ENCODE measurements around the gene MLH1. TPM values are rescaled to one million over a fixed set of nuclear protein-coding genes. Genes with fewer than 3 reads are reported as not detected.

Gene MLH1
- total RNA-seq, 1 experiment from 2014 or later, result 51.0 TPM

DNA sequence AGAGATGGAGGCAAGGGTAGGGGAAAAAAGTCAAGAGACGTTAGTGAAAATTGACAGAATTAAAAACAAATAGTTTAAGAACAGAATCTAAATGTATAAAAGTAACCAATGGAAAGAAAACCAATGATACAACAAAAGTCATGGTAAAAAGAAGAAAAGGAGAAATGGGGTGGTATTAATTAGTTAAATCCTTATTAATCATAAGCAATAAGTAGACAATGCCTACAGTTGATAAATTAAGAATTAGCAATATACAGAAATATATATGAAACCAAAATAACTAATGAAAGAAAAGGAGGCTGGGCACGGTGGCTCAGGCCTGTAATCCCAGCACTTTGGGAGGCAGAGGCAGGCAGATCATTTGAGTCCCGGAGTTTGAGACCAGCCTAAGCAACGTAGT lies 24.2 kb upstream of the MLH1 start:
- H3K27ac Mint-ChIP-seq (ENCODE audit: unreplicated experiment), result peak overlapping the region; percentile 75
- CTCF ChIA-PET, result interaction anchor here (1.8 kb wide), 1 partner anchor 10 kb away, joined by 9 read pairs; no protein-coding TSS in a partner anchor
- Histone ChIP-seq H3K4me3 (ENCODE audit: low read depth, low read length) (no peak overlapping the region), H3K36me3 (ENCODE audit: control insufficient read depth, insufficient read depth, low read length) (no peaks in the 10 kb centered on the region), H3K4me1 (peaks cover 23% of the 10 kb centered on the region), H3K9me3 (no peaks in the 10 kb centered on the region), H3K27me3 (replicated peaks; ENCODE audit: control insufficient read depth, insufficient read depth, low read length) (no peaks in the 10 kb centered on the region)
- no peak for DNase-seq
- H3K4me3 Mint-ChIP-seq (ENCODE audit: unreplicated experiment), result no peak overlapping the region
- peaks cover 32% of the 10 kb centered on the region for H3K4me1 Mint-ChIP-seq (ENCODE audit: low read depth, unreplicated experiment)
- no peaks in the 10 kb centered on the region for H3K9me3 Mint-ChIP-seq (ENCODE audit: unreplicated experiment)
- no peaks in the 10 kb centered on the region for H3K27me3 Mint-ChIP-seq (ENCODE audit: insufficient read depth, unreplicated experiment)
- POLR2A ChIA-PET, result no interaction called here
- BruUV-seq (replicated peaks), result no TSS peak
- TF ChIP-seq, protein P1, sequence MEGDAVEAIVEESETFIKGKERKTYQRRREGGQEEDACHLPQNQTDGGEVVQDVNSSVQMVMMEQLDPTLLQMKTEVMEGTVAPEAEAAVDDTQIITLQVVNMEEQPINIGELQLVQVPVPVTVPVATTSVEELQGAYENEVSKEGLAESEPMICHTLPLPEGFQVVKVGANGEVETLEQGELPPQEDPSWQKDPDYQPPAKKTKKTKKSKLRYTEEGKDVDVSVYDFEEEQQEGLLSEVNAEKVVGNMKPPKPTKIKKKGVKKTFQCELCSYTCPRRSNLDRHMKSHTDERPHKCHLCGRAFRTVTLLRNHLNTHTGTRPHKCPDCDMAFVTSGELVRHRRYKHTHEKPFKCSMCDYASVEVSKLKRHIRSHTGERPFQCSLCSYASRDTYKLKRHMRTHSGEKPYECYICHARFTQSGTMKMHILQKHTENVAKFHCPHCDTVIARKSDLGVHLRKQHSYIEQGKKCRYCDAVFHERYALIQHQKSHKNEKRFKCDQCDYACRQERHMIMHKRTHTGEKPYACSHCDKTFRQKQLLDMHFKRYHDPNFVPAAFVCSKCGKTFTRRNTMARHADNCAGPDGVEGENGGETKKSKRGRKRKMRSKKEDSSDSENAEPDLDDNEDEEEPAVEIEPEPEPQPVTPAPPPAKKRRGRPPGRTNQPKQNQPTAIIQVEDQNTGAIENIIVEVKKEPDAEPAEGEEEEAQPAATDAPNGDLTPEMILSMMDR (IDR thresholded peaks at IDR 0.05; ENCODE audit: insufficient read depth in 1 of 2, low read depth in 1 of 2, low read length in 1 of 2, severe bottlenecking in 1 of 2, unreplicated experiment in 1 of 2), result no peak
- intact Hi-C loops (cut with micrococcal nuclease; ENCODE audit: unreplicated experiment), result no loop called here
- peaks cover 6% of the 10 kb centered on the region for H3K36me3 Mint-ChIP-seq (ENCODE audit: insufficient read depth, unreplicated experiment)

DNA sequence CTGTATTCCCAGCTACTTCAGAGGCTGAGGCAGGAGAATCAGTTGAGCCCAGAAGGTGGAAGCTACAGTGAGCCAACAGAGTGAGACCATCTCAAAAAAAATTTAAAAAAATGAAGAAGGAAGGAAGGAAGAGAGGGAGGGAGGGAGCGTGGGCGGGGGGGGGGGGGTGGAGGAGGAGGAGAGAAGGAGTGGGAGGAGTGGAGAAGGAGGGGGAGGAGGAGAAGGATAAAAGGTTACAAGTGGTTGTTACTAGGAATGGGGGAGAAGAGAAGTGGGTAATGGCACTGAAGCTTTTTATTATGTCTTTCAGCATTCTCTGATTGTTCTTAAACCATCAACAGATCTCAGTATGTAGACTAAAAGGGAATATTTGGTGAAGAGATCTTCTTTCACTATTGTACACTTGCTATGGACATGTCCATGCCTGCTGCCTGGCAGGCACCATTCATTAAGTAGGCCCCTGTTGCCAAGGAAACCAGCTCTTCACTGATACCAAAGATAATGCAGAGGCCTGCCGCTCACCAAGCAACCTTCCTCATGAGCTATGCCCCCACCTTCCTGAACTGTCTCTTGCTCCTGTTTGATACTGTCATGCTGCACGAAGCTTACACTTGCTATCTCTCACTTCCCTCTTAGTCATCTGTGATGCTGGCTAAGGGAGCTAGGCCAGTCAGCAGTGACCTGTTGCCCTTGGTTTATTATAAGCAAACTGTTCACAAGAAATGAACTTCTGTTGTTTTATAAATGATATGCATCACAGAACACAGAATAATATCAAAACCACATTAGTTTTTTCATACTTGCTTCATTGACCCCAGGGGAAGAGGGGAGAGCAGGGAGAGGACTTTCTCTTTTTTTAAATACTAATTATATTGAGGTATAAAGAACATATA lies 23.5 kb upstream of the MLH1 start:
- ChIA-PET CTCF (interaction anchor here (1.0 to 1.8 kb wide), 2 partner anchors 11 to 17 kb away, joined by 6 to 9 read pairs; no protein-coding TSS in a partner anchor), POLR2A (interaction anchor here (1.1 kb wide), 1 partner anchor 24 kb away, joined by 6 read pairs; the partner anchor contains the start of genes EPM2AIP1 and MLH1)
- H3K36me3 ChIP-seq (ENCODE audit: control insufficient read depth, insufficient read depth, low read length), result no peaks in the 10 kb centered on the region
- no TSS peak for BruUV-seq (replicated peaks)
- Mint-ChIP-seq H3K4me1 (ENCODE audit: low read depth, unreplicated experiment) (peaks cover 30% of the 10 kb centered on the region), H3K27ac (ENCODE audit: unreplicated experiment) (peak overlapping the region; percentile 75), H3K4me3 (ENCODE audit: unreplicated experiment) (peak overlapping the region; percentile 12), H3K9me3 (ENCODE audit: unreplicated experiment) (no peaks in the 10 kb centered on the region), H3K36me3 (ENCODE audit: insufficient read depth, unreplicated experiment) (peaks cover 6% of the 10 kb centered on the region), H3K27me3 (ENCODE audit: insufficient read depth, unreplicated experiment) (no peaks in the 10 kb centered on the region)
- TF ChIP-seq, protein P1 (IDR thresholded peaks at IDR 0.05; ENCODE audit: insufficient read depth in 1 of 2, low read depth in 1 of 2, low read length in 1 of 2, severe bottlenecking in 1 of 2, unreplicated experiment in 1 of 2), result no peak
- H3K27me3 ChIP-seq (replicated peaks; ENCODE audit: control insufficient read depth, insufficient read depth, low read length), result no peaks in the 10 kb centered on the region
- peak; percentile 71 to 87 for DNase-seq
- H3K4me1 ChIP-seq, result peaks cover 22% of the 10 kb centered on the region
- intact Hi-C loops (cut with micrococcal nuclease; ENCODE audit: unreplicated experiment), result no loop called here
- H3K4me3 ChIP-seq (ENCODE audit: low read depth, low read length), result no peak overlapping the region
- H3K9me3 ChIP-seq, result no peaks in the 10 kb centered on the region

DNA sequence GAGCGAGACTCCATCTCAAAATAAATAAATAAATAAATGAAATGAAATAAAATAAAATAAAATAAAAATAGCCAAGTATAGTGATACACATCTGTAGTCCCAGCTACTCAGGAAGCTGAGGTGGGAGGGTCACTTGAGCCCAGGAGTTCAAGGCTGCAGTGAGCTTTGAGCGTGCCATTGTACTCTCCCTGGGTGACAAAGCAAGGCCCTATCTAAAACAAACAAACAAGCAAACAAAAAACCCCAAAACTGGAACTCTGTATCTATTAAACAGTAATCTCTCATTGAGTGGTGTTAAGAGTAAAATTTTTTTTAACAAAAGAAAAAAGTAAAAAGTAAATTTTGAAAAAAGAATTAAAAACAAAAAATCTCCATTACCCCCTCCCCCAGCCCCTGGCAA lies 21.2 kb upstream of the MLH1 start:
- Mint-ChIP-seq H3K27me3 (ENCODE audit: insufficient read depth, unreplicated experiment) (no peaks in the 10 kb centered on the region), H3K4me1 (ENCODE audit: low read depth, unreplicated experiment) (peaks cover 22% of the 10 kb centered on the region), H3K36me3 (ENCODE audit: insufficient read depth, unreplicated experiment) (no peaks in the 10 kb centered on the region), H3K9me3 (ENCODE audit: unreplicated experiment) (peaks cover 1% of the 10 kb centered on the region), H3K4me3 (ENCODE audit: unreplicated experiment) (no peak overlapping the region), H3K27ac (ENCODE audit: unreplicated experiment) (no peak overlapping the region)
- TF ChIP-seq, protein P1 (IDR thresholded peaks at IDR 0.05; ENCODE audit: insufficient read depth in 1 of 2, low read depth in 1 of 2, low read length in 1 of 2, severe bottlenecking in 1 of 2, unreplicated experiment in 1 of 2), result no peak
- Histone ChIP-seq H3K9me3 (no peaks in the 10 kb centered on the region), H3K27me3 (replicated peaks; ENCODE audit: control insufficient read depth, insufficient read depth, low read length) (no peaks in the 10 kb centered on the region), H3K4me1 (peaks cover 7% of the 10 kb centered on the region), H3K36me3 (ENCODE audit: control insufficient read depth, insufficient read depth, low read length) (no peaks in the 10 kb centered on the region), H3K4me3 (ENCODE audit: low read depth, low read length) (no peak overlapping the region)
- intact Hi-C loops (cut with micrococcal nuclease; ENCODE audit: unreplicated experiment), result no loop called here
- no TSS peak for BruUV-seq (replicated peaks)
- no peak for DNase-seq
- POLR2A ChIA-PET, result no interaction called here
- CTCF ChIA-PET, result no interaction called here

All from Caco-2 (cell line).